ENCODE measurements around the gene CATSPER4.

Gene CATSPER4

DNA sequence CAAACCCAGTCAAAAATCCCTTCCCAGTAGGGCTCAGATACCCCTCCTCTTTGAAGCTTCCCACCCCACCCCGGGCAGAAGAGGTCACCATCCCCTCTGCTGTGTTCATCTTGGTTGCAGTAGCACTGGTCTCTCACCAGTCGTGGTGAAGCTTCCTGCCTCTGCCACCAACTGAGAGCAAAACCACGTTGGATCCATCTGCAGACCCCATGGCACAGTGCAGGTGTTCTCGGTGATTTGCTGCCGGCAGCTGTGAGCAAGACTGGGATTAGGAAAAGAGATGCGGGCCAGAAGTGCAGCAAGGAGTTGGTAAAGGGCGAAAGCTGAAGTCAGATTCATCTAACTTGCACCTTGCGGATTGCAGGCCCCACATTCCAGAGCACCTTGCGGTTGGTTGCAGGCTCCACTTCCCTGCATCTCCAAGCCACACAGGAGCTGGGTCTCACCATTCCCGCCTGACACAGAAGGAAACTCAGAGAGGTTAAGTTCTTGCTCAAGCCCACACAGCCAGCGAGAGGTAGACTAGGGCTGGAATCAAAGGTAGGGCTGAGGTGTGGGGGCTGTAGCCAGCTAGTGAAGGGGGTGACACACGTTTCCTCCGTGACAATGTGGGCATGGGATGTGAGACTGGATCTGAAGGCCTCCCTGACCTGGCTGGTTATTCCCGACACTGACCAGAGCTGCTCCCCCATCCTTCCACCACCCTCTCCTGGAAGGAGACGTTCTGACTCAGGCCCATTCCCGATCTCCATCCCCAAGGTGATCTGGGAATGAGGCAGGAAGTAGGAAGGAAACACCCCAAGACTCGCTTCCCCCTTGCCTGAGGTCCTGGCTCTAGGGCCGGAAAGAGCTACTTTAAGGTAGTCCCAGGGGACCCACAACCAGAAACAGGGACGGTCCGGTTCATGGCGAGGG, 34.8 kb upstream of the CATSPER4 start:
- no peak overlapping the region for H3K4me3 ChIP-seq (ENCODE audit: low read depth, low read length)
- TF ChIP-seq, protein P1, sequence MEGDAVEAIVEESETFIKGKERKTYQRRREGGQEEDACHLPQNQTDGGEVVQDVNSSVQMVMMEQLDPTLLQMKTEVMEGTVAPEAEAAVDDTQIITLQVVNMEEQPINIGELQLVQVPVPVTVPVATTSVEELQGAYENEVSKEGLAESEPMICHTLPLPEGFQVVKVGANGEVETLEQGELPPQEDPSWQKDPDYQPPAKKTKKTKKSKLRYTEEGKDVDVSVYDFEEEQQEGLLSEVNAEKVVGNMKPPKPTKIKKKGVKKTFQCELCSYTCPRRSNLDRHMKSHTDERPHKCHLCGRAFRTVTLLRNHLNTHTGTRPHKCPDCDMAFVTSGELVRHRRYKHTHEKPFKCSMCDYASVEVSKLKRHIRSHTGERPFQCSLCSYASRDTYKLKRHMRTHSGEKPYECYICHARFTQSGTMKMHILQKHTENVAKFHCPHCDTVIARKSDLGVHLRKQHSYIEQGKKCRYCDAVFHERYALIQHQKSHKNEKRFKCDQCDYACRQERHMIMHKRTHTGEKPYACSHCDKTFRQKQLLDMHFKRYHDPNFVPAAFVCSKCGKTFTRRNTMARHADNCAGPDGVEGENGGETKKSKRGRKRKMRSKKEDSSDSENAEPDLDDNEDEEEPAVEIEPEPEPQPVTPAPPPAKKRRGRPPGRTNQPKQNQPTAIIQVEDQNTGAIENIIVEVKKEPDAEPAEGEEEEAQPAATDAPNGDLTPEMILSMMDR (IDR thresholded peaks at IDR 0.05; ENCODE audit: low read depth, low read length): no peak

DNA sequence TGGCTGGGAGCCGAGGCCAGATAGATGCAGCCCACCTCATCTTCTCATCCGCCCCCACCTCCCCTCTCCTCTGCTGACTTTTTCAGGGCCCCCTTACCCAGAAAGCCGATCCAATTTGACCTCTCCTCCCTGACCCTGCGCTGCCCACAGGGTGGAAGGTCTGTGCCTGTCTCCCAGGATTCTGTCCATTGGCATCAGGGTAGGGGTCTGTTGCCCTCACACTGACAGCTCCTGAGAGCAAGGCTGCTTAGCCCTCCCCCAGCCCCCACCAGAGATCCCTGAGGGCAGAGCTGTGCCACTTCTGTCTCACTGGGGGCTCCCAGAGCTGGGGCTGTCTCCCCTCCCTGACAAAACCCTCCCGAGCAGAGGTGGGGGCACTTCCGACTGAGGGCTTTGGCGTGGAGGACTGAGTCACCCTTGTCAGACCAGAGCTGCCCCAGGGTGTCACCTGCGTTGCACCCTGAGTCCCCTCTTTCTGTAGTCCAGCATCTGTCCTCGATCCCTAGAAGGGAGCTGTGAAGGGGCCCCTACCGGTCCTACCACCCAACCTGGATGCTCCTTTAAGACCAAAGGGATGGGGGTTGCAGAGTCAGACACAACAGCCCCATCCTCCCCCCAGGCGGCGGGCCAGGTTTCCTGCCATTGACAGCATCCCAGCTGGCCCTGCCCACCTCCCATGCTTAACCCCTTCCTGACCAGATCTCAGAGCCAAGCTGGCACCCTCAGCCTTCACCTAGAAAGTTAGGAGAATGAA, 33.9 kb upstream of the CATSPER4 start:
- no peak overlapping the region for H3K4me3 ChIP-seq (ENCODE audit: low read depth, low read length)
- TF ChIP-seq, protein P1 (IDR thresholded peaks at IDR 0.05; ENCODE audit: low read depth, low read length): no peak

DNA sequence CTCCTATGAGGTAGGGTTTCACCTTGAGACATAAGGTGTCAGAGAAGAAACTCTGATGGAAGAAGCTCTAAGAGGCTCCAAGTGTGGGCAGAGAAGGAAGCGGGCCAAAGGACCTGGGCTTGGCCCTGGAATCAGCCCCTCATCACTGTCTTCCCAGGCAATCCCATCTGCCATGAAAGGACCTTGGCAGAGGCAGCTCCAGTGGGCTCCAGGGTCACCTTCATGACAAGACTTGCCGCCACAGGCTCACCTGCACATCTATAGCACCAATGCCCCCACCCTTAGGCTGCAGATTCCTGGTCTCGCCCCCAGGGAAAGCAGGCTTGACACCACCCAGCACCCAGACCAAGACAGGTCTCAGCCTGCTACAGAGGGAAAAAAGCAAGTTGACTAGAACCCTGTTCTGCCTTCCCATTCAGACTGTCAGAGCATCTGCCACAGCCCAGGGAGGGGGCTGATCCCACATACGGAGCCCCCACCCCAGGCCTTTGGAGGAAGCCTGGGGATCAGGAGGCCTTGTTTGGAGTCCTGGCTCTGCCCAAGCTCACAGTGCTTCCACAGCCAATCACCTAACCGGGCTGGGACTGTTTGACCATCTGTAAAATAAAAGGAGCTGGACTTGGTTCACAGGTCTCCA, 32.0 kb upstream of the CATSPER4 start:
- TF ChIP-seq, protein P1 (IDR thresholded peaks at IDR 0.05; ENCODE audit: low read depth, low read length): no peak
- no peak overlapping the region for H3K4me3 ChIP-seq (ENCODE audit: low read depth, low read length)

DNA sequence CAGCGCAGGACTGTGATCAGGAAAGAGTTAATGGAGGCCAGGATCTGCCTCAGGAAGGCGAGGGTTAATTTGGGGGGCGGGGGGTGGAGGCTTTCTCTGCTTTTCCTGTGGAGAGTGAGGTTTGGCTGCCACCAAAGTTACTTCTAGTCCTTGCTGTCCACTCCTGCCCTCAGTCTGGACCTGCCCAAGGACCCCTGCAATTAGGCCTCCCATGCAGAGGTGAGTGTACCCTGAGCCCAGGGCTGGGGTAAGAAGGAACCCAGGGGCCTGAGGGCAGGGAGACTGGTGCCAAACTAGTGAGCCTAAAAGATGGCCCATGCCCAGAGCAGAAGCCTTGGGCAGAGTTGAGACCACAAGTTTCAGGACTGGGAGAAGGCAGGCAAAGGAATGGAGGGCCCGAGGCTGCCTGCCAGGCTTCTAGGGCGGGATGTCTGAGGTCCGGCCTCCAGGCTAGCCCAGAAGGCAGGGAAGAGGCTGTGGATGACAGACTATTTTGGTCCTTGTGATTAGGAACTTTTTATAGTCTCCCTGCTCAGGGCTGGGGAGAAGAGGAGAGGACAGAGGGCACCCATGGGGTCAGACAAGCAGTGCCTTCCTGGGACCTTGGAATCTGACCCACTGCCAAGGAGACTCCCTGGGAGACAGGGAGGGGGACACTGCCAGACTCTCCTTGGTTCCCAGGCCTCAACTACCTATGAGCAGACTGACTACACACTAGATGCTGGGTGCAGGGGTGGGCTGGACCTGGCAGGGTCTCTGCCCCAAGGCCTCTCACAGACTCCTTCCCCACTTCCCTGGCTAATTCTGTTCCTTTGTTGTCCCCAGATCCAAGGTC, 31.3 kb upstream of the CATSPER4 start, which contains the start of gene FAM110D:
Gene FAM110D, plus strand, starts transcription at position 172 of the 835 bp plus-strand sequence. CDS start 2,213 bp downstream, outside the sequence.
- TF ChIP-seq, protein P1 (IDR thresholded peaks at IDR 0.05; ENCODE audit: low read depth, low read length): no peak
- no peak within 1 kb of the TSS for H3K4me3 ChIP-seq (ENCODE audit: low read depth, low read length)

DNA sequence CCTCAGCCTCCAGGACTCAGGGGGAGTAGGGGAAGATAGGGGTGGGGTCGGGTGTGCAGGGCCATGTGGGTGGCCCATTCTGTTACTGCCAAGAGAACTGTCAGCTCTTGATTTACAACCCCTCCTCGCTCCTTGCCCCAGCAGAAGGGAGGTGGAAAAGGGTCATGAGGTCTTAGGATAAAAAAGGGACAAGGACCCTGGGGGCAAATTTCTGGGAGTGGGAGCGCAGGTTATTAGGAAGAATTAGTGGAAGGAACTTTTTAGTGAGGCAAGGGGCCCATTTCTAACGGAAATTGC, 30.7 kb upstream of the CATSPER4 start:
- TF ChIP-seq, protein P1 (IDR thresholded peaks at IDR 0.05; ENCODE audit: low read depth, low read length): no peak

DNA sequence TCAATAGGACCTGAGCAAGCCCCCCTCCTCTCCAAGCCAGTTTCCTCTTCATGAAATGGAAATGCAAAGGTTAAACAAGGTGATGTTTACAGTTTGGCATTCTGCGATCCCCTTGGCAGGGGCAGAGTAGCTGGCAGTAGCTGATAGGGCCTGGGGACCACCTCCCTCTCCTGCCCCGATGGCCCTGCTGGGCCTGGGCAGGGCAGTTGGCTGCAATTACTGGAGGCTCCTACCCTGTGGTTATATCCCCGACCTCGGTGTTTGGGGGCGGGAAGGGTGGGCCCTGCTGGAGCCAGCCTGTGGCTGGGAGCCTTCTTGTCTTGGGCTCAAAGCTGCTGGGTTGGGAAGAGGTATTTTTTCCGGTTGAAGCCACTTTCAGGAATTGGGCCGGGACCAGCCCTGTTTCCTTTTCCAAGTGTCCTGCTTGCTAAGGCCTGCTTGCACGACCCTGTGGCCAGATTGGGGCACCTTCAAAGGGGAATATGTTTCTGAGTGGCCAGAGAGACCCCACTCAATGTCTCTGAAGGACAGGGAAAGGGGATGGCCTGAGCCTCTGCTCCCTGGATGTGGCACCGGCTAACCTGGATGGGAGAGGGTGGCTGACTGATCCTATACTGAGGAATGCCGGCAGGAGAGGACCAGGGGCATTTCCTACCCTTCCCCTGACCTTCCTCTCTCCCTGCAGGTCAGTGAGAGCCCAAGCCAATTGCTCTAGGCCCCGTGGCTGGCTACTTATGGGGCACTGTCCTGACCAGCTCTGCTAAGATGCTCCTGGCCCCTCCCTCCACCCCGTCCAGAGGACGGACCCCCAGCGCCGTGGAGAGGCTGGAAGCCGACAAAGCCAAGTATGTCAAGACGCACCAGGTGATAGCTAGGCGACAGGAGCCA, 29.6 kb upstream of the CATSPER4 start:
- TF ChIP-seq, protein P1 (IDR thresholded peaks at IDR 0.05; ENCODE audit: low read depth, low read length): no peak
- no peak overlapping the region; the same call in 1 of the 2 replicates for H3K4me3 ChIP-seq (ENCODE audit: low read depth, low read length)

More for the DNA sequence above, 30.7 kb upstream of the CATSPER4 start:
- H3K4me3 ChIP-seq (ENCODE audit: low read depth, low read length): no peak overlapping the region

All from WI38 (cell line).